HEK293T (cell line): ENCODE data around the gene HIGD2A.

Experiments
- CTBP1 ChIP-seq: fragments of 450-650 bp; IDR thresholded peaks from 2 replicates; pipeline ENCODE4 v1.6.1; 2016; ENCODE audit warnings: borderline replicate concordance
- FOXK2 ChIP-seq: fragments of 450-650 bp; IDR thresholded peaks from 2 replicates; pipeline ENCODE4 v1.6.1; 2016; ENCODE audit warnings: mild to moderate bottlenecking
- HDGF ChIP-seq: fragments of 450-650 bp; IDR thresholded peaks from 2 replicates; pipeline ENCODE4 v1.6.1; 2017; ENCODE audit warnings: antibody characterized with exemption, borderline replicate concordance
- SUZ12 ChIP-seq: fragments of 450-650 bp; IDR thresholded peaks from 2 replicates; pipeline ENCODE4 v1.6.1; 2016; ENCODE audit warnings: mild to moderate bottlenecking
- ZNF384 ChIP-seq: fragments of 450-650 bp; IDR thresholded peaks from 2 replicates; pipeline ENCODE4 v1.6.1; 2016
- TF ChIP-seq, protein P1 (sequence below): fragments of 450-650 bp; IDR thresholded peaks from 2 replicates; pipeline ENCODE4 v1.6.1; 2016

DNA sequence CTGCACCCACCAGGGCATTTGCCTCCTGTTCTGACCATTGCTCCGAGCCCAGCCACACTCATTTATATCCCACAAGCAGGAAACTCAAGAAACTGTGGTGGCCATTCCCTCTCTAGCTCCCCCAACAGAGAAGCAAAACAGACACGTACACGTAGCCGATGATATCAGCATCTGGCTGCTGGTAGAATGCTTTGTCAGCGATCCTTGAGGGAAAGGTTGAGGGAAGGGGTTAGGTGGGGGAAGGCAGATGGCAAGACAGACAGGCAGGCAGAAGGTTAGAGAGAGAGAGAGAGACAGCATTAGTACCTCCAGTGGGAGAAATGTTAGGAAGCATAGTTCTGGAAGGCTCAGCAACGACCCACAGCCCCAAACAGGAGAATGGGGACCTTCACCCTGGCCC lies 7.8 kb downstream of the HIGD2A start:
- no peak for TF ChIP-seq FOXK2
- TF ChIP-seq SUZ12, result no peak
- TF ChIP-seq ZNF384, result no peak
- TF ChIP-seq HDGF, result no peak
- TF ChIP-seq, protein P1, sequence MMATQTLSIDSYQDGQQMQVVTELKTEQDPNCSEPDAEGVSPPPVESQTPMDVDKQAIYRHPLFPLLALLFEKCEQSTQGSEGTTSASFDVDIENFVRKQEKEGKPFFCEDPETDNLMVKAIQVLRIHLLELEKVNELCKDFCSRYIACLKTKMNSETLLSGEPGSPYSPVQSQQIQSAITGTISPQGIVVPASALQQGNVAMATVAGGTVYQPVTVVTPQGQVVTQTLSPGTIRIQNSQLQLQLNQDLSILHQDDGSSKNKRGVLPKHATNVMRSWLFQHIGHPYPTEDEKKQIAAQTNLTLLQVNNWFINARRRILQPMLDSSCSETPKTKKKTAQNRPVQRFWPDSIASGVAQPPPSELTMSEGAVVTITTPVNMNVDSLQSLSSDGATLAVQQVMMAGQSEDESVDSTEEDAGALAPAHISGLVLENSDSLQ, result no peak
- TF ChIP-seq CTBP1, result no peak
